ENCODE results near the gene OVOL2. TPM values are rescaled to one million over a fixed set of nuclear protein-coding genes. Genes with fewer than 3 reads are reported as not detected.

The OVOL2 gene
- 11.0 and 17.4 TPM in 2 replicates for total RNA-seq

GRCh38 chr20:18057101-18057993, at the start of gene OVOL2:
TSS of gene OVOL2 (minus strand) at chr20:18057916. CDS start at chr20:18057634, 282 bp downstream.

Other genes starting within 250 kb of the OVOL2 start
- gene SNX5, start 89.1 kb downstream of the OVOL2 start, total RNA-seq, result 146 and 173 TPM in 2 replicates
- gene MGME1, start 88.9 kb downstream of the OVOL2 start, total RNA-seq, result 9.9 and 11.2 TPM in 2 replicates
- 14.0 and 22.5 TPM in 2 replicates for gene KAT14, start 79.9 kb upstream of the OVOL2 start, total RNA-seq
- 12.0 and 20.1 TPM in 2 replicates for gene PET117, start 79.9 kb upstream of the OVOL2 start, total RNA-seq
- gene ZNF133, start 230.6 kb upstream of the OVOL2 start, total RNA-seq, result 22.9 and 27.0 TPM in 2 replicates

Measured in nasal cavity respiratory epithelium epithelial cell of viscerocranial mucosa (primary cell).